IPS DF 6.9 (cell line): ENCODE data around the gene MERTK.
A peak's percentile ranks its signal among the peaks of the same experiment; 100 is the strongest.

ENCODE experiments used
- DNase-seq: peaks from one replicate; pipeline ENCODE4 v3.0.0-alpha.2; 2013; ENCODE audit warnings: low read depth, low spot score
- H3K27ac ChIP-seq: one replicate; pipeline ENCODE4 v1.5.1; 2013; ENCODE audit warnings: low read length, control low read depth
- H3K27me3 ChIP-seq: 2 replicates; pipeline ENCODE4 v1.6.1; 2013; ENCODE audit warnings: mild to moderate bottlenecking, low read length; ENCODE audit not compliant: control insufficient read depth, insufficient read depth
- H3K36me3 ChIP-seq: 2 replicates; pipeline ENCODE4 v1.6.1; 2013; ENCODE audit warnings: low read length; ENCODE audit not compliant: control insufficient read depth, insufficient read depth
- H3K4me1 ChIP-seq: 2 replicates; pipeline ENCODE4 v1.6.1; 2013; ENCODE audit warnings: low read length; ENCODE audit not compliant: control insufficient read depth, insufficient read depth
- H3K4me3 ChIP-seq: 2 replicates; pipeline ENCODE4 v1.5.1; 2013; ENCODE audit warnings: mild to moderate bottlenecking, low read length
- H3K9me3 ChIP-seq: 2 replicates; pipeline ENCODE4 v1.6.1; 2013; ENCODE audit warnings: low read length, inconsistent platforms; ENCODE audit not compliant: control insufficient read depth, insufficient read depth
- WGBS: extraction: QIAGEN DNeasy Blood & Tissue Kit; methylation state at CpG from one replicate; pipeline ENCODE4 v1.1.7; 2013; ENCODE audit warnings: mixed read lengths, missing lambda C conversion rate; ENCODE audit not compliant: insufficient read length, insufficient coverage; 5-methylcytosine and 5-hydroxymethylcytosine counted together

The MERTK gene

GRCh38 chr2:112007493-112007892 lies 109.1 kb downstream of the MERTK start:
- DNase-seq, result no peak
- Histone ChIP-seq H3K4me3 (no peak overlapping the region), H3K27ac (no peak overlapping the region), H3K4me1 (no peaks in the 10 kb centered on the region), H3K36me3 (no peaks in the 10 kb centered on the region), H3K27me3 (no peaks in the 10 kb centered on the region), H3K9me3 (no peaks in the 10 kb centered on the region)
- WGBS, result no CpG with 5 or more reads among the region's 2 CpGs

- H3K27ac ChIP-seq, result no peak overlapping the region
- H3K4me1 ChIP-seq, result no peaks in the 10 kb centered on the region
- H3K9me3 ChIP-seq, result no peaks in the 10 kb centered on the region
- H3K27me3 ChIP-seq, result no peaks in the 10 kb centered on the region
- no peak overlapping the region for H3K4me3 ChIP-seq
- no CpG with 5 or more reads among the region's 2 CpGs for WGBS
- no peak for DNase-seq
- H3K36me3 ChIP-seq, result no peaks in the 10 kb centered on the region
These were observed 110.6 kb downstream of the MERTK start for GRCh38 chr2:112008910-112009485.

GRCh38 chr2:112010751-112011150 lies 112.3 kb downstream of the MERTK start:
- no peaks in the 10 kb centered on the region for H3K36me3 ChIP-seq
- no peaks in the 10 kb centered on the region for H3K4me1 ChIP-seq
- no peaks in the 10 kb centered on the region for H3K27me3 ChIP-seq
- no peak for DNase-seq
- no peak overlapping the region for H3K4me3 ChIP-seq
- WGBS, result no CpG with 5 or more reads among the region's 10 CpGs
- no peak overlapping the region for H3K27ac ChIP-seq
- no peaks in the 10 kb centered on the region for H3K9me3 ChIP-seq

GRCh38 chr2:112012556-112012955 lies 114.1 kb downstream of the MERTK start:
- H3K36me3 ChIP-seq, result no peaks in the 10 kb centered on the region
- no peaks in the 10 kb centered on the region for H3K4me1 ChIP-seq
- no CpG with 5 or more reads among the region's 5 CpGs for WGBS

GRCh38 chr2:112018846-112019245 lies 120.4 kb downstream of the MERTK start:
- H3K36me3 ChIP-seq, result no peaks in the 10 kb centered on the region
- no peaks in the 10 kb centered on the region for H3K9me3 ChIP-seq
- no CpG with 5 or more reads among the region's 8 CpGs for WGBS
- H3K27ac ChIP-seq, result no peak overlapping the region
- no peak for DNase-seq
- peaks cover 2% of the 10 kb centered on the region; the same call in 1 of the 2 replicates for H3K4me1 ChIP-seq
- H3K27me3 ChIP-seq, result no peaks in the 10 kb centered on the region
- no peak overlapping the region for H3K4me3 ChIP-seq

More at GRCh38 chr2:112012556-112012955, 114.1 kb downstream of the MERTK start:
- Histone ChIP-seq H3K9me3 (no peaks in the 10 kb centered on the region), H3K4me3 (no peak overlapping the region), H3K27ac (no peak overlapping the region), H3K27me3 (no peaks in the 10 kb centered on the region)
- no peak for DNase-seq

GRCh38 chr2:112019569-112019982 lies 121.2 kb downstream of the MERTK start:
- Histone ChIP-seq H3K9me3 (no peaks in the 10 kb centered on the region), H3K27me3 (no peaks in the 10 kb centered on the region), H3K4me3 (no peak overlapping the region), H3K4me1 (peaks cover 2% of the 10 kb centered on the region; the same call in 1 of the 2 replicates), H3K36me3 (no peaks in the 10 kb centered on the region), H3K27ac (no peak overlapping the region)
- no peak for DNase-seq
- no CpG with 5 or more reads among the region's 4 CpGs for WGBS

GRCh38 chr2:112020561-112020960 lies 122.2 kb downstream of the MERTK start:
- DNase-seq, result peak; percentile 9
- no peak overlapping the region for H3K27ac ChIP-seq
- no CpG with 5 or more reads among the region's 3 CpGs for WGBS

GRCh38 chr2:112021290-112021689 lies 122.9 kb downstream of the MERTK start:
- no peak for DNase-seq
- no CpG with 5 or more reads among the region's 10 CpGs for WGBS
- Histone ChIP-seq H3K4me3 (no peak overlapping the region), H3K36me3 (no peaks in the 10 kb centered on the region), H3K9me3 (no peaks in the 10 kb centered on the region), H3K27ac (no peak overlapping the region), H3K4me1 (peaks cover 2% of the 10 kb centered on the region; the same call in 1 of the 2 replicates), H3K27me3 (no peaks in the 10 kb centered on the region)

More at GRCh38 chr2:112020561-112020960, 122.2 kb downstream of the MERTK start:
- Histone ChIP-seq H3K4me1 (peaks cover 2% of the 10 kb centered on the region; the same call in 1 of the 2 replicates), H3K4me3 (no peak overlapping the region), H3K27me3 (no peaks in the 10 kb centered on the region), H3K9me3 (no peaks in the 10 kb centered on the region), H3K36me3 (no peaks in the 10 kb centered on the region)

GRCh38 chr2:112021781-112022231 lies 123.4 kb downstream of the MERTK start:
- Histone ChIP-seq H3K4me3 (no peak overlapping the region), H3K36me3 (no peaks in the 10 kb centered on the region), H3K27me3 (no peaks in the 10 kb centered on the region), H3K27ac (no peak overlapping the region), H3K9me3 (no peaks in the 10 kb centered on the region), H3K4me1 (peaks cover 2% of the 10 kb centered on the region; the same call in 1 of the 2 replicates)
- DNase-seq, result no peak
- no CpG with 5 or more reads among the region's 8 CpGs for WGBS

GRCh38 chr2:112023707-112024106 lies 125.3 kb downstream of the MERTK start:
- H3K36me3 ChIP-seq, result no peaks in the 10 kb centered on the region
- DNase-seq, result no peak
- no CpG with 5 or more reads among the region's 5 CpGs for WGBS
- H3K9me3 ChIP-seq, result no peaks in the 10 kb centered on the region
- H3K27me3 ChIP-seq, result no peaks in the 10 kb centered on the region
- H3K4me1 ChIP-seq, result peaks cover 2% of the 10 kb centered on the region; the same call in 1 of the 2 replicates
- H3K27ac ChIP-seq, result no peak overlapping the region
- H3K4me3 ChIP-seq, result no peak overlapping the region

- no peaks in the 10 kb centered on the region for H3K36me3 ChIP-seq
- peaks cover 2% of the 10 kb centered on the region; the same call in 1 of the 2 replicates for H3K4me1 ChIP-seq
- H3K27ac ChIP-seq, result no peak overlapping the region
- H3K4me3 ChIP-seq, result no peak overlapping the region
- WGBS, result no CpG with 5 or more reads among the region's 9 CpGs
- DNase-seq, result no peak
- H3K9me3 ChIP-seq, result no peaks in the 10 kb centered on the region
- no peaks in the 10 kb centered on the region for H3K27me3 ChIP-seq
These were observed 125.8 kb downstream of the MERTK start for GRCh38 chr2:112024231-112024630.
